Subcutaneous abdominal adipose tissue (tissue), 5 donors: ENCODE results near the gene SLC47A2.

Experiments
- H3K27ac ChIP-seq: one replicate; pipeline ENCODE4 v1.7.0; 2013; ENCODE audit warnings: low read depth, mild to moderate bottlenecking, inconsistent platforms, low read length, moderate library complexity
- H3K27me3 ChIP-seq, 5 donors: one replicate each; pipeline ENCODE4 v1.7.0; 2013; ENCODE audit warnings: low read length in 5 of 5, inconsistent platforms in 1 of 5; ENCODE audit not compliant: control insufficient read depth in 5 of 5, insufficient read depth in 4 of 5
- H3K36me3 ChIP-seq, 5 donors: one replicate each; pipeline ENCODE4 v1.7.0; 2013; ENCODE audit warnings: low read length in 5 of 5; ENCODE audit not compliant: control insufficient read depth in 5 of 5, insufficient read depth in 5 of 5
- H3K4me1 ChIP-seq, 5 donors: one replicate each; pipeline ENCODE4 v1.7.0; 2013; ENCODE audit warnings: low read length in 5 of 5, mild to moderate bottlenecking in 3 of 5, moderate library complexity in 1 of 5; ENCODE audit not compliant: control insufficient read depth in 5 of 5, insufficient read depth in 5 of 5
- H3K4me3 ChIP-seq, 5 donors: one replicate each; pipeline ENCODE4 v1.7.0; 2013; ENCODE audit warnings: low read length in 5 of 5, low read depth in 1 of 5
- H3K9ac ChIP-seq, 5 donors: one replicate each; pipeline ENCODE4 v1.7.0; 2013; ENCODE audit warnings: low read length in 5 of 5, mild to moderate bottlenecking in 4 of 5, moderate library complexity in 3 of 5
- H3K9me3 ChIP-seq, 5 donors: one replicate each; pipeline ENCODE4 v1.7.0; 2013; ENCODE audit warnings: low read length in 5 of 5; ENCODE audit not compliant: control insufficient read depth in 5 of 5
- donor health status: healthy.
- donor health status: healthy.
- donor health status: healthy.
- donor health status: healthy.
- donor health status: healthy.

The SLC47A2 gene

DNA sequence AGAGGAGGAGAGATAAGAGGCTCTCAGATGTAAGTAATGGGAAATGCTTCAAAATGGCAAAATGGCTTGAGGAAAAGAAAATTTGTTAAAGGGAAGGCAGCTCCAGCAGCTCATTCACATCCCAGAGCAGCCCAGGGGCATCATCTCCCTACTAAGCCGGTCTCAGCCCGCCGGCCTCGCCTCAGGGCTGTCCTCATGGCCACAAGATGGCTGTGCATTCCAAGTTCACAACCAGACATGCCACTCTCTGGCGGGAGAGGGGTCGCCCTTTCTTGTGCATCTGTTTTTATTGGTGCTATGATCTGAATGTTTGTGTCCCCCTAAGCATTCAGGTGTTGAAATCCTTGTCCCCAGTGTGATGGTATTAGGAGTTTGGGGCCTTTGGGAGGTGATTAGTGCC, 13.5 kb upstream of the SLC47A2 start:
- no peak overlapping the region for H3K4me3 ChIP-seq
- peaks cover 17 to 45% (median 29%) of the 10 kb centered on the region in 5 donors for H3K4me1 ChIP-seq
- no peak overlapping the region for H3K27ac ChIP-seq
- H3K9ac ChIP-seq: no peak overlapping the region
- no peaks in the 10 kb centered on the region for H3K36me3 ChIP-seq
- no peaks in the 10 kb centered on the region for H3K27me3 ChIP-seq
- no peaks in the 10 kb centered on the region for H3K9me3 ChIP-seq

DNA sequence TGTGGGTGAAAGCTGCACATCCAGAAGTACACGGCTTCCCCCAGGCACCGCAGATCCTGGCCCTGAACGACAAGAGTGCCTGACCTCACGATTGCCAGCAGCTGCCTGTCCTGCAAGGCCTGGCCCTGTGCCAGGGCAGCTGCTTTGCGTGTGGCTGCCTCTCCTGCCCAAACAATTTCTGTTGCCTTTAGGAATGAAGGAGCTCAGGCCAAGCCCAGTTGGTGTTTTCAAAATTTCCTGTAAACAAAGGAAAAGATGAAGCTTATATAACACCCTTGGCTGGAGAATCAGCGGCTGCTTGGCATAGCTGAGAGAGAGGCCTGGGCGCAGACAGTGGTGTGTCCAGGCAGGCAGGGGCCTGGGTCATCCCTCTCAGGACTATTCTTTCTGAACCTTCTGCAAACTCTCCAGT, 11.7 kb upstream of the SLC47A2 start:
- Histone ChIP-seq H3K4me3 (peak overlapping the region in 2 of 5 donors; percentile 15 to 19), H3K4me1 (peaks cover 17 to 51% (median 40%) of the 10 kb centered on the region in 5 donors), H3K27ac (peak overlapping the region; percentile 92), H3K27me3 (no peaks in the 10 kb centered on the region), H3K9me3 (no peaks in the 10 kb centered on the region), H3K36me3 (no peaks in the 10 kb centered on the region), H3K9ac (peak overlapping the region; percentile 43 to 84 (median 71))

DNA sequence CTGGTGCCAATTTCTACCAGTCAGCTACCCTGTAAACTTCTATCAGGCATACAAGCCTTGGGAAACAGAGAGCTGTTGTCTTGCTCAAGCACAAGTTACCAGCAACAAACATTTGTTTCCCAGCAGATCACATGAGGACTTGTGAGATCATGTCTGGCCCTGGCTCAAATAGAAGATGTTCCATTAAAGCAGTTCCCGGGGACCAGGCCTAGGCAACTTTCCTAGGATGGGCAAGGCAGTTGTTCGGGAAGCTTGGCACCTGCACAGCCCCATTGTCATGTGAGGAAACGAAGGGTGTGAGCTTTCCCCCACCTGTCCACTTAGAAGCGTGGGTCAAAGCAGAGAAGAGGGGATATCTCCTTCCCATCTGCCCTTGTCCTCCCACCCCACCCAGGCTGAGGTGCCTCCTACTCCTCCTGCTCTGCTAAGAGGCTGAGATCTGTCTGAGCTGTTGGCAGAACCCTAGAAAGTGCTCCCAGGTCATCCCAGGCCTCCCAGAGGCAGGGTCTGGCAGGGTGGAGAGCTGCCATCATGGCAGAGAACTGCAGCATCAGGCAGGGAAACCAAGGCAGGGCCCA, 11.2 kb upstream of the SLC47A2 start:
- no peaks in the 10 kb centered on the region for H3K36me3 ChIP-seq
- no peaks in the 10 kb centered on the region for H3K9me3 ChIP-seq
- H3K9ac ChIP-seq: peak overlapping the region; percentile 43 to 84 (median 71)
- peaks cover 17 to 51% (median 40%) of the 10 kb centered on the region in 5 donors for H3K4me1 ChIP-seq
- no peaks in the 10 kb centered on the region for H3K27me3 ChIP-seq
- peak overlapping the region; percentile 92 for H3K27ac ChIP-seq
- peak overlapping the region in 2 of 5 donors; percentile 15 to 19 for H3K4me3 ChIP-seq

DNA sequence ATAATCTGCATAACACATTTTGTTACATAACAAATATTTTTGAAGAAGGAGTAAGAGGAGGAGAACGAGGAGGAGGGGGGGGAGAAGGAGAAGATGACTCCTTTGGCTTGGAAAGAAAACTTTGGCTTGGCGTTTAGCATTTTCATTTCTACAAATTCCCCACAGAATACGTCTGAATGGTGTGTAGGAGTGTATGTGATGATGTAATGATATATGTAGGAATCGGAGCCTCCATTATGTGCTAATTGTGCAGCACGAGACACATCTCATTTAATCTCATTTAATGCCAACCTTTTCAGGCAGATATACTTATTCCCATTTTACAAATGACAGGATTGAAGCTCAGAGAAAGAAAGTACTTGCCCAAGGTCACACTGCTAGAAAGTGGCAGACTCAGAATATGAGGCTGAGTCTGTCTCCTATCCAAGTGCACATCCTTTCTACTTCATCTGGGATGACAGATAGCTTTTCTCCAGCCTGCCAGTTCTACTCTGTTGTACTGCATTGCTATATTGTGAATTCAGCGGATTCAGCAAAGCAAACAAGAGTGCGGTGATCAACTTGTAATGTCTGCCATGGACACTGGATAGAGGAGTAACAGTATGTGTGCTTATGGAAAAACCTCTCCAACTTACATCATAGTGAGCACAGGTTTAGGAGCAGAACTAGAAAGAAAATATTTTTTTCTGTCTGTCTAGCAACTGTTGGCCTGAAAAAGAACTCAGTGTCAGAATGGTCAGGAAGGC, 10.4 kb upstream of the SLC47A2 start:
- Histone ChIP-seq H3K27me3 (no peaks in the 10 kb centered on the region), H3K27ac (peak overlapping the region; percentile 92), H3K9ac (peak overlapping the region; percentile 63 to 75 (median 71)), H3K4me1 (peaks cover 17 to 51% (median 40%) of the 10 kb centered on the region in 5 donors), H3K9me3 (no peaks in the 10 kb centered on the region), H3K36me3 (no peaks in the 10 kb centered on the region), H3K4me3 (peak overlapping the region in 1 of 5 donors; percentile 28)

DNA sequence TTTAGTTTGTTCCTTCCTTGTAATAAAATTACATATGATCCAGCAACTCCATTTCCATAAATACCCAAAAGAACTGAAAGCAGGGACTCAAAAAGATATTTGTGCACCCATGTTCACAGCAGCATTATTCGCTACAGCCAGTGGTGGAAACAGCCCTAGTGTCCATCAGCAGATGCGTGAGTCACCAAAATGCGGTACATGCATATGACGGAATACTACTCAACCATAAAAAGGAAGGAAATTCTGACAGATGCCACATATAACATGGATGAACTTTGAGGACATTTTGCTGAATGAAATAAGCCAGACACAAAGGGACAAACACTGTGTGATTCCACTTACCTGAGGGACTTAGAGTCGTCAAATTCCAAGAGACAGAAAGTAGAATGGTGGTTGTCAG, 9.1 kb upstream of the SLC47A2 start:
- no peaks in the 10 kb centered on the region for H3K27me3 ChIP-seq
- peaks cover 19 to 47% (median 43%) of the 10 kb centered on the region in 5 donors for H3K4me1 ChIP-seq
- peak overlapping the region; percentile 92 for H3K27ac ChIP-seq
- no peaks in the 10 kb centered on the region for H3K36me3 ChIP-seq
- H3K9ac ChIP-seq: no peak overlapping the region
- H3K4me3 ChIP-seq: no peak overlapping the region
- H3K9me3 ChIP-seq: no peaks in the 10 kb centered on the region

DNA sequence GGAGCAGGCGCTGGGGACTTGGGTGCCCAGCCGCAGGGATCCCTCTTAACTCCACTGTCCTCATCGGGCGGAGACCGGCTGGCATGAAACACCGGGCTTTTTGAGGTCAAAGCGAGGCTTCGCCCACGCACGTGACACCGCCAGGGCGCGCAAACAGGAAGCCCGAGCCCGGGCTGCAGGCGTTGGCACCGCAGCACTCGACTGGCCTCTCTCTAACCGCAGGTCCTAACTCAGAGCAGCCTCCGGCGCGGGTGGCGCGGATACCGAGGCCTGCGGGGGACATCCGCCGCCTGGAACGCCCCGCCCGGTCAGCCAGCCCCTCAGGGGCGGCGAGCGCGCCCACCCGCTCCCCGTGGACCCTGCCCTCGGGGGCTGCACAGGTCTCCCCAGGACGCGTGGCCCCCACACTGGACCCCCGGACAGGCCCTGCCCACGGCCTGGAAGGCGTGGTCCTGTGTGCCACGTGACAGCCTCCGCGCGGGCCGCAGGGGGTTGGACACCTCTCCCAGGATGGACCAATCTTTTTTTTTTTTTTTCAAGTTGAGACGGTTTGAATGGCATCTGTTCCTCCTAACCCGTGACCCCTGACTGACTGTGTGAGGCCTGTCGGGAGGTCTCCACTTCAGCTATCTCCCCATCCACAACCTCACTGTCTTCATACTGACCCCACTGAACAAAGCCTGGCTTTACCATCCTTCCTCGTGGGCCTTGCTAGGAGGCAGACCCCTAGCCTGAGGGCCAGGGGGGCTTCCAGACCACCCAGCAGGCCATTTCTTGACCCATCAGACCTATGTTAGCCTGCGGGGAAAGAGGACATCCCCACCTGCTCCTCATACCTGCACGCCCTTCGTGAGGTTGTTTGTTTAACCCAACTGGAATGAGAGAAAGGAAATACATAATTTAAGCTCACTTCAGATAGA, 8.4 kb upstream of the SLC47A2 start:
- no peaks in the 10 kb centered on the region for H3K36me3 ChIP-seq
- H3K4me3 ChIP-seq: peak overlapping the region; percentile 19 to 52 (median 44)
- H3K27me3 ChIP-seq: no peaks in the 10 kb centered on the region
- H3K9ac ChIP-seq: peak overlapping the region in 2 of 5 donors; percentile 16 to 58
- peaks cover 19 to 53% (median 48%) of the 10 kb centered on the region in 5 donors for H3K4me1 ChIP-seq
- H3K9me3 ChIP-seq: no peaks in the 10 kb centered on the region
- H3K27ac ChIP-seq: peak overlapping the region; percentile 30

DNA sequence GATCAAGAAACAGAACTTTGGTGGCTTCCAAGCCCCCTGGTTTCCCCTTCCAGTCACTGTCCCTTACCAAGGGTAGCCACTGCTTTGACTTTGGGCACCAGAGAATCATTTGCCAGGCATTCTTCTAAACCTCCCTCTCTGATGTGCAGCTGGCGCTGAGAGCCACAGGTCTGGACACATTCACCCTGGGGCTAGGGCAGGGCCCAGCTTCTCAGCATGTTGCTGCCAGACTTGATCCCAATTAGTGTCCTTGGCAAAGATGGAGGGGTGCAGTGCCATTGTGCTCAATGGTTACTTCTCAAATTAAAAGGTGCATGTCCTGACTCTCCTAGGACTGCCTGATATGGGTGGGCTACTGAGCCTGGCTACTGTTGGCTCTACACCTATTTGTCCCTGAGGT, 7.6 kb upstream of the SLC47A2 start:
- peaks cover 19 to 53% (median 48%) of the 10 kb centered on the region in 5 donors for H3K4me1 ChIP-seq
- H3K36me3 ChIP-seq: no peaks in the 10 kb centered on the region
- H3K27ac ChIP-seq: no peak overlapping the region

DNA sequence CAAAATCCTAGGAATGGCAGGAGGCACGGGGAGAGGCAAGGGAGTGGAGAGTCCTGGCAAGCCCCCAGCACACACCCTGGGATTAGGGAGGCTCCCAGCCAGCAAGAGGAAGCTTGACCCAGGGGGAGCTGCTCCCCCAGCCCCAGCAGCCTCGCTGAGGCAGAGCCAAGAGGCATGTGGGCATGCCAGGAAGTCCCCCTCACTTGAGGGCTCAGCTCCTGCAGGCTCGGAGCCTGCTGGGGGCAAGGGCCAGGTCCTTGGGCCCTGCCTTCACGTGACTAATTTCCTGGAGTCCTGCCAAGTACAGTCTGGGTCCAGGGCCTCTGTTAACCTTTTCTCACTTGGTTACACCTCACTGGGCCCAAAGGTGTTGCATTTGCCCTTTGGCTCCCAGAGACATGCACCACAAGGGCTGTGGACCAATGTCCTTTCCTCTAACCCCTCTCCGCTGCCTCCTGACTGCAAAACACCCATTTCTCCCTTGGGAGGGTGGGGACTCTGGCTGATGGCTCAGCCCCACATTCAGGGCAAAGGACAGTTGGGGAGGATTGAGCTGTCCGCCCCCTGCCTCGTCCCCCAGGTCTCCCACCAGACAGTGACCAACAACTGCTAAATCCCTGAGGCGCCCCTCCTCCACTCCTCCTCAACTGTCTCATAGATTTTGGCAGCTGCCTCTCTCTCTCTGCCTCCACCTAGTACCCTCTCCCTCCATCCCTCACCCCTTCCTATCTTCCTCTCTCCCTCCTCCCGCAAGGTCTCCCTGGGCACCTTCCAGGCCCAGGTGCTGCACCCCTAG, 4.4 kb upstream of the SLC47A2 start:
- Histone ChIP-seq H3K27me3 (no peaks in the 10 kb centered on the region), H3K36me3 (no peaks in the 10 kb centered on the region), H3K4me1 (peaks cover 1 to 27% (median 26%) of the 10 kb centered on the region in 5 donors), H3K4me3 (no peak overlapping the region), H3K27ac (no peak overlapping the region), H3K9ac (no peak overlapping the region), H3K9me3 (no peaks in the 10 kb centered on the region)

More for the DNA sequence above, 7.6 kb upstream of the SLC47A2 start:
- H3K9ac ChIP-seq: peak overlapping the region in 2 of 5 donors; percentile 16 to 58
- peak overlapping the region; percentile 13 to 52 (median 44) for H3K4me3 ChIP-seq
- no peaks in the 10 kb centered on the region for H3K27me3 ChIP-seq
- no peaks in the 10 kb centered on the region for H3K9me3 ChIP-seq

DNA sequence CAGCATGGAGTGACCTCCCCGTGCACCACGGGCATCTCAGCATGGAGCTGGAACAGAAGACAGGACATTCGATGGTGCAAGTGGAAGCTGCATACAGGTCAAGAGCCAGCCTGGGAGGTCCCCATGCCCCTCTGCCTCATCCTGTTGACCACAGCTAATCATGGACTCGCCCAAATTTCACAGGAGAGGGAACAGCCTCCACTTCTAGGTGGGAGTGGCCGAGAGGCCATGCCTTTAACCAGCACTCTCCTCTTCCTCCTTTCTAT, 3.8 kb upstream of the SLC47A2 start:
- Histone ChIP-seq H3K36me3 (no peaks in the 10 kb centered on the region), H3K27ac (no peak overlapping the region), H3K9me3 (no peaks in the 10 kb centered on the region), H3K4me1 (peaks cover 1 to 26% (median 24%) of the 10 kb centered on the region in 5 donors), H3K27me3 (no peaks in the 10 kb centered on the region), H3K4me3 (no peak overlapping the region), H3K9ac (no peak overlapping the region)
